GM12878 (cell line): Measurements from ENCODE around the gene VSTM2L. TPM values are rescaled to one million over a fixed set of nuclear protein-coding genes. Genes with fewer than 3 reads are reported as not detected.

Experiments
- ATAC-seq: fragments of 200-7000 bp; cut with Tn5 transposase; 3 replicates; pipeline ENCODE4 v1.9.1; 2020; ENCODE audit warnings: mild to moderate bottlenecking, moderate library complexity
- BruUV-seq: library from RNA; stranded (reverse); fragments of 400-500 nt; replicated peaks from 2 replicates; lab custom pipeline; 2021; lab: Mats Ljungman, UMichigan
- CTCF ChIA-PET: fragments of 300-600 bp; sonication (Branson Sonifier 250); formaldehyde crosslinking; extraction: SDS; loops from one replicate; lab custom pipeline; 2021; ENCODE audit warnings: inconsistent platforms; lab: Yijun Ruan, JAX
- POLR2A ChIA-PET: fragments of 350-600 bp; formaldehyde crosslinking; extraction: SDS; loops from one replicate; lab custom pipeline; 2021; ENCODE audit warnings: inconsistent platforms; lab: Charles Lee
- RAD21 ChIA-PET: fragments of 300-600 bp; sonication (Branson Sonifier 250); formaldehyde crosslinking; loops from one replicate; lab custom pipeline; 2023; ENCODE audit warnings: antibody characterized with exemption; ENCODE audit not compliant: unreplicated experiment; lab: Charles Lee
- SMC1A ChIA-PET: fragments of 300-600 bp; sonication (Branson Sonifier 250); formaldehyde crosslinking; loops from one replicate; lab custom pipeline; 2023; ENCODE audit not compliant: unreplicated experiment, uncharacterized antibody; lab: Charles Lee
- DNase-seq: peaks from one replicate; pipeline ENCODE4 v3.0.0-alpha.2; 2011; ENCODE audit warnings: low read depth, low spot score
- FAIRE-seq: peaks from 3 replicates; lab custom pipeline; 2011; peaks lifted over from hg19 to GRCh38; lab: Jason Lieb, UNC
- H2AFZ ChIP-seq: 2 replicates; pipeline ENCODE4 v1.6.0; 2011; ENCODE audit warnings: low read depth, low read length, control low read depth; ENCODE audit not compliant: control insufficient read depth
- H3K27ac ChIP-seq: 2 replicates; pipeline ENCODE4 v1.5.1; 2011; ENCODE audit warnings: control low read depth; ENCODE audit not compliant: control insufficient read depth, insufficient read depth
- H3K27me3 ChIP-seq, 2 experiments: replicated peaks in 1 of 2; 2 replicates each; pipeline versions ENCODE4 v1.6.0 to v1.6.1; 2011; ENCODE audit warnings: low read length in 1 of 2; ENCODE audit not compliant: control insufficient read depth in 2 of 2, insufficient read depth in 2 of 2
- H3K36me3 ChIP-seq, 2 experiments: 2 replicates each; pipeline ENCODE4 v1.5.1; 2011; ENCODE audit warnings: low read length in 1 of 2; ENCODE audit not compliant: control insufficient read depth in 2 of 2, insufficient read depth in 2 of 2
- H3K4me1 ChIP-seq: 2 replicates; pipeline ENCODE4 v1.6.1; 2011; ENCODE audit warnings: mild to moderate bottlenecking, low read length, moderate library complexity, mixed read lengths; ENCODE audit not compliant: control insufficient read depth, insufficient read depth
- H3K4me2 ChIP-seq: 2 replicates; pipeline ENCODE4 v1.6.0; 2011; ENCODE audit warnings: control low read depth; ENCODE audit not compliant: control insufficient read depth, insufficient read depth
- H3K4me3 ChIP-seq: fragments of 200-600 bp; sonication (generic); 2 replicates; pipeline ENCODE4 v1.5.1; 2016
- H3K79me2 ChIP-seq: 2 replicates; pipeline ENCODE4 v1.6.0; 2011; ENCODE audit warnings: low read length; ENCODE audit not compliant: control insufficient read depth, insufficient read depth
- H3K9ac ChIP-seq: 2 replicates; pipeline ENCODE4 v1.8.0; 2011; ENCODE audit warnings: low read length, control low read depth, mixed read lengths; ENCODE audit not compliant: control insufficient read depth, insufficient read depth
- H3K9me3 ChIP-seq: replicated peaks from 3 replicates; pipeline ENCODE4 v1.5.1; 2011; ENCODE audit warnings: mild to moderate bottlenecking, low read length; ENCODE audit not compliant: control insufficient read depth, insufficient read depth
- H4K20me1 ChIP-seq: 2 replicates; pipeline ENCODE4 v1.6.0; 2011; ENCODE audit not compliant: control insufficient read depth, insufficient read depth
- CHD2 ChIP-seq: IDR thresholded peaks from 2 replicates; pipeline ENCODE4 v1.6.1; 2011; ENCODE audit warnings: low read depth, low read length, improper control_type of control experiment, borderline replicate concordance
- HCFC1 ChIP-seq: fragments of 150-350 bp; IDR thresholded peaks from 2 replicates; pipeline ENCODE4 v1.6.1; 2014; ENCODE audit warnings: low read length
- HDGF ChIP-seq: fragments of 450-650 bp; IDR thresholded peaks from 2 replicates; pipeline ENCODE4 v1.6.1; 2016; ENCODE audit warnings: antibody characterized with exemption
- MXI1 ChIP-seq: fragments of 150-350 bp; IDR thresholded peaks from 2 replicates; pipeline ENCODE4 v1.6.1; 2011; ENCODE audit warnings: low read depth, mild to moderate bottlenecking, inconsistent platforms, low read length, improper control_type of control experiment
- REST ChIP-seq: IDR thresholded peaks from 2 replicates; pipeline ENCODE4 v1.6.1; 2012; ENCODE audit warnings: mild to moderate bottlenecking, low read depth, low read length
- SMAD5 ChIP-seq: IDR thresholded peaks from 2 replicates; pipeline ENCODE4 v1.6.1; 2016; ENCODE audit warnings: antibody characterized with exemption, low read depth
- SP1 ChIP-seq: IDR thresholded peaks from one replicate; pipeline ENCODE4 v1.6.1; 2011; ENCODE audit warnings: low read depth, low read length
- SREBF1 ChIP-seq: IDR thresholded peaks from 2 replicates; pipeline ENCODE4 v1.6.1; 2012; ENCODE audit warnings: mild to moderate bottlenecking, low read length
- STAT3 ChIP-seq: IDR thresholded peaks from 2 replicates; pipeline ENCODE4 v1.6.1; 2011; ENCODE audit warnings: low read depth, low read length, improper control_type of control experiment
- ZBTB11 ChIP-seq: fragments of 450-650 bp; formaldehyde crosslinking; IDR thresholded peaks from 2 replicates; pipeline ENCODE4 v1.5.0; 2022; ENCODE audit warnings: mild to moderate bottlenecking, missing genetic modification characterization
- WGBS: methylation state at CpG from one replicate; pipeline ENCODE4 v1.1.6; 2016; ENCODE audit warnings: low lambda C conversion rate; ENCODE audit not compliant: insufficient replicate concordance, insufficient coverage; ENCODE audit errors: missing lambda C conversion rate; 5-methylcytosine and 5-hydroxymethylcytosine counted together
- in situ Hi-C: fragments of 300-500 bp; cut with MboI; formaldehyde crosslinking; loops from 9 replicates; pipeline ENCODE4 v1.14.3; 2018; ENCODE audit warnings: mixed read lengths
- intact Hi-C: fragments of 100-400 bp; cut with micrococcal nuclease; formaldehyde crosslinking; loops from one replicate; pipeline ENCODE4 v1.14.2; 2022; ENCODE audit not compliant: unreplicated experiment
- polyA plus RNA-seq, 11 experiments: library from polyadenylated mRNA; depleted of rRNA in 4 of 11; unstranded in 6 of 11; stranded (reverse) in 5 of 11; fragments of >200 nt; fragmentation: Nextera tagmentation in 4 of 11; fragmentation: Illumina TruSeq in 1 of 11; extraction: Ambion mirVana in 4 of 11; extraction: Trizol in 1 of 11; gene quantifications; 1 replicate in 1 of 11; 2 replicates in 10 of 11; pipeline versions ENCODE4 v1.2.1 to v1.2.3, GENCODE V29; 2011 to 2016; ENCODE audit warnings: inconsistent platforms in 2 of 11, missing spikeins in 2 of 11, low read depth in 1 of 11
- total RNA-seq, 4 experiments: library from RNA; depleted of rRNA in 3 of 4; stranded (reverse); fragments of >200 nt in 3 of 4; fragmentation: Illumina TruSeq in 1 of 4; extraction: Trizol in 1 of 4; gene quantifications; 2 replicates each; pipeline versions ENCODE4 v1.2.1 to v1.2.3, GENCODE V29; 2013 to 2021

VSTM2L gene
- total and polyA plus RNA-seq, 10 of the 15 experiments (the other 5 are each of a cell fraction or from before 2014, with no cell fraction given), result 0.05 to 1.5 (median 0.63) TPM; not detected in 2

GRCh38 chr20:37911838-37912281 is 8.9 kb downstream of the VSTM2L start:
- no peak overlapping the region for H3K4me3 ChIP-seq
- ChIA-PET POLR2A (no interaction called here), SMC1A (no interaction called here), RAD21 (interaction anchor here (1.3 kb wide), 1 partner anchor 80 kb away, joined by 3 read pairs; no protein-coding TSS in a partner anchor), CTCF (interaction anchor here (1.3 kb wide), 1 partner anchor 82 kb away, joined by 3 read pairs; no protein-coding TSS in a partner anchor)
- no peak overlapping the region for H2AFZ ChIP-seq
- intact Hi-C loops, result no loop called here
- H3K9me3 ChIP-seq, result no peaks in the 10 kb centered on the region
- no TSS peak for BruUV-seq
- no peak for DNase-seq
- no peaks in the 10 kb centered on the region; a peak in 2 of 4 replicates for H3K27me3 ChIP-seq
- H3K79me2 ChIP-seq, result no peaks in the 10 kb centered on the region
- no peak overlapping the region for H3K4me2 ChIP-seq
- H4K20me1 ChIP-seq, result no peaks in the 10 kb centered on the region
- H3K27ac ChIP-seq, result no peak overlapping the region
- 7% methylated on average over 11 of the region's 11 CpGs for WGBS
- H3K36me3 ChIP-seq, result no peaks in the 10 kb centered on the region
- no peaks in the 10 kb centered on the region; the same call in none of the 2 replicates for H3K4me1 ChIP-seq
- peak; percentile 84 for ATAC-seq
- H3K9ac ChIP-seq, result no peak overlapping the region
- in situ Hi-C loops, result no loop called here
- TF ChIP-seq MXI1 (no peak), HDGF (no peak), SMAD5 (no peak), CHD2 (no peak)
- FAIRE-seq, result no peak

- RAD21 ChIA-PET, result interaction anchor here (1.3 kb wide), 1 partner anchor 79 kb away, joined by 3 read pairs; no protein-coding TSS in a partner anchor
- ATAC-seq (no peak), DNase-seq (no peak), FAIRE-seq (no peak)
- SMC1A ChIA-PET, result interaction anchor here (0.8 to 1.2 kb wide), 2 partner anchors 11 to 12 kb away, joined by 3 read pairs; no protein-coding TSS in a partner anchor
- Histone ChIP-seq H3K27me3 (no peaks in the 10 kb centered on the region; a peak in 2 of 4 replicates), H3K36me3 (no peaks in the 10 kb centered on the region), H3K79me2 (no peaks in the 10 kb centered on the region), H3K9ac (no peak overlapping the region), H4K20me1 (no peaks in the 10 kb centered on the region), H3K9me3 (no peaks in the 10 kb centered on the region), H3K4me3 (no peak overlapping the region), H3K4me1 (no peaks in the 10 kb centered on the region; the same call in none of the 2 replicates), H2AFZ (no peak overlapping the region), H3K4me2 (no peak overlapping the region), H3K27ac (no peak overlapping the region)
- in situ Hi-C loops, result no loop called here
- no TSS peak for BruUV-seq
- POLR2A ChIA-PET, result no interaction called here
- TF ChIP-seq SREBF1 (no peak), REST (no peak), ZBTB11 (CRISPR knock-in tag) (no peak), STAT3 (no peak), SP1 (no peak), HCFC1 (no peak)
- CTCF ChIA-PET, result interaction anchor here (0.7 kb wide), 1 partner anchor 1719 kb away, joined by 3 read pairs; no protein-coding TSS in a partner anchor
- 63% methylated on average over 6 of the region's 6 CpGs for WGBS
- intact Hi-C loops, result no loop called here
Measured at GRCh38 chr20:37912874-37913273, 9.9 kb downstream of the VSTM2L start.
